Heart left ventricle (tissue), 13 donors: ENCODE data around the gene TMEM182.

Source experiments
- POLR2A ChIP-seq, 2 donors: fragments of 450-650 bp; IDR thresholded peaks; one replicate each; pipeline ENCODE4 v1.6.1; 2017; ENCODE audit warnings: antibody characterized with exemption in 2 of 2, mild to moderate bottlenecking in 2 of 2, moderate library complexity in 2 of 2
- TF ChIP-seq, protein P1 (sequence below), 12 donors: fragments of 200-600 bp; sonication (generic) in 4 of 12; IDR thresholded peaks; one replicate each; pipeline versions ENCODE4 v1.5.0 to v1.8.0; 2018 to 2022; ENCODE audit warnings: antibody characterized with exemption in 12 of 12, mild to moderate bottlenecking in 5 of 12
- donor health status: ischemic (EF 13 %, LVEDD 7.1; RV severe dilation, severe dysfunction).
- donor health status: DM: no; HTN: yes; CAD: no.
- donor health status: DM: no; HTN: no; CAD: no.
- donor health status: ischemic (EF 25% LVEDD 6.9; RV normal size, moderate dysfunction).
- donor health status: ischemic (EF 25% LVEDD 5.7; RV mildly dilated, moderate dysfunction).
- donor health status: ischemic (EF 35%, LVEDD 5.7; RV mildly dilated, moderate dysfunction).
- donor health status: nonischemic (EF 11% LVEDD 7.7; RV severe dilation, severe dysfunction).
- donor health status: DM: yes; HTN: yes; CAD: no.
- donor health status: PGD.
- donor health status: ischemic (EF 29% LVEDD 5.4; RV normal size, mild dysfunction).
- donor health status: nonischemic (EF 23%, LVEDD 6.1; RV moderate dilation, normal function).

DNA sequence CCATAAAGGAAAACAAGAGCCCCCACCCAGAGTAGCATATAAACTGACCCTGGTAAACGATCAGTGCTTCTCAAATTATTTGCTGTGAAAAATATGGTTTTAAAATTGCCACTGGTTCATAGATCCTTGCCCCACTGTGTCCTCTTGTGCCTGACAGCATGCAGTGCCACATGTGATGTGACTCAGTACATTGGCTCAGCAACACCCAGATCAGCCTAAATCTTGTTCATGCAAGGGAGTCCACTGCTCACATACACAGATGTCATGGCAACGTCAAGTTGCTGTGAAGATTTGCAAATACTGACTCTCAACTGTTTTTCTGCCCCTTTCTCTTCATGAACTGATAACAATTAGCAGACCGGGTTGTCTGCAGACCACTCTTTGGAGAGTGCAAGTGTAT lies 91.0 kb downstream of the TMEM182 start:
- TF ChIP-seq, protein P1, sequence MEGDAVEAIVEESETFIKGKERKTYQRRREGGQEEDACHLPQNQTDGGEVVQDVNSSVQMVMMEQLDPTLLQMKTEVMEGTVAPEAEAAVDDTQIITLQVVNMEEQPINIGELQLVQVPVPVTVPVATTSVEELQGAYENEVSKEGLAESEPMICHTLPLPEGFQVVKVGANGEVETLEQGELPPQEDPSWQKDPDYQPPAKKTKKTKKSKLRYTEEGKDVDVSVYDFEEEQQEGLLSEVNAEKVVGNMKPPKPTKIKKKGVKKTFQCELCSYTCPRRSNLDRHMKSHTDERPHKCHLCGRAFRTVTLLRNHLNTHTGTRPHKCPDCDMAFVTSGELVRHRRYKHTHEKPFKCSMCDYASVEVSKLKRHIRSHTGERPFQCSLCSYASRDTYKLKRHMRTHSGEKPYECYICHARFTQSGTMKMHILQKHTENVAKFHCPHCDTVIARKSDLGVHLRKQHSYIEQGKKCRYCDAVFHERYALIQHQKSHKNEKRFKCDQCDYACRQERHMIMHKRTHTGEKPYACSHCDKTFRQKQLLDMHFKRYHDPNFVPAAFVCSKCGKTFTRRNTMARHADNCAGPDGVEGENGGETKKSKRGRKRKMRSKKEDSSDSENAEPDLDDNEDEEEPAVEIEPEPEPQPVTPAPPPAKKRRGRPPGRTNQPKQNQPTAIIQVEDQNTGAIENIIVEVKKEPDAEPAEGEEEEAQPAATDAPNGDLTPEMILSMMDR (IDR thresholded peaks at IDR 0.05) = no peak
- no peak for TF ChIP-seq POLR2A (IDR thresholded peaks at IDR 0.05)
